NCI-H1930 (cell line): Measurements from ENCODE around the gene FBXL12.
"Not testable (repeated sequence)": the region's sequence is repeated elsewhere in the genome, so short reads cannot be mapped to it uniquely, and the experiment has no call there.

ENCODE experiments used
- DNase-seq, 2 experiments: peaks; one replicate each; lab custom pipeline; 2025; lab: John Stamatoyannopoulos, UW

Gene FBXL12

DNA sequence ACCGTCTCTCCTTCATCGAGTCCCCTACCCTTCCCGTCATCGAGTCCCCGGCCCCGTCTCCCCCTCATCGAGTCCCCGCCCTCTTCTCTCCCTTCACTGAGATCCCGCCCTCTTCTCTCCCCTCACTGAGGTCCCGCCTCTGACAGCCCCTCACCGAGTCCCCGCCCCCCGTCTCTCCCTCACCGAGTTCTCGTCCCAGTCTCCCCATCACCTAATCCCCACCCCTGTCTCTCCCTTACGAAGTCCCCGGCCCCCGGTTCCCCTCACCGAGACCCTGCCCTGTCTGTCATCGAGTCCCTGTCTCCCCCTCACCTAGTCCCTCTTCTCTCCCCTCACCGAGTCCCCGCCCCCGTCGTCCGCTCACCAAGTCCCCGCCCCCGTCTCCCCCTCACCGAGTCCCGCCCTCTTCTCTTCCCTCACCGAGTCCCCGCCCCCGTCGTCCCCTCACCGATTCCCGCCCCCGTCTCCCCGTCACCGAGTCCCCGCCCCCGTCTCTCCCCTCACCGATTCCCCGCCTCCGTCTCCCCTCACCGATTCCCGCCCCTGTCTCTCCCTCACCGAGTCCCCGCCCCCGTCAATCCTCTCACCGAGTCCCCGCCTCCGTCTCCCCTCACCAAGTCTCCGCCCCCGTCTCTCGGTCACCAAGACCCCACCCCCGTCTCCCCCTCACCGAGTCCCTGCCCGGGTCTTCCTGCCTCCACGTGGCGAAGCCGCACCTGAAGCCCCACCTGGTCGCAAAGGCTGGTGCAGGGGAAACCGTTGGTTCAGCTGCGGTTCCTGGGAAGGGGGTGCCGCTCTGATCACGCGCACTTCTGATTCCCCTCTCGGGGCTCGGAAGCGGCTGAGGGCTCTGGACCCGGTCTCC is 26.4 kb downstream of the FBXL12 start:
- DNase-seq: peak; percentile 81 to 94

DNA sequence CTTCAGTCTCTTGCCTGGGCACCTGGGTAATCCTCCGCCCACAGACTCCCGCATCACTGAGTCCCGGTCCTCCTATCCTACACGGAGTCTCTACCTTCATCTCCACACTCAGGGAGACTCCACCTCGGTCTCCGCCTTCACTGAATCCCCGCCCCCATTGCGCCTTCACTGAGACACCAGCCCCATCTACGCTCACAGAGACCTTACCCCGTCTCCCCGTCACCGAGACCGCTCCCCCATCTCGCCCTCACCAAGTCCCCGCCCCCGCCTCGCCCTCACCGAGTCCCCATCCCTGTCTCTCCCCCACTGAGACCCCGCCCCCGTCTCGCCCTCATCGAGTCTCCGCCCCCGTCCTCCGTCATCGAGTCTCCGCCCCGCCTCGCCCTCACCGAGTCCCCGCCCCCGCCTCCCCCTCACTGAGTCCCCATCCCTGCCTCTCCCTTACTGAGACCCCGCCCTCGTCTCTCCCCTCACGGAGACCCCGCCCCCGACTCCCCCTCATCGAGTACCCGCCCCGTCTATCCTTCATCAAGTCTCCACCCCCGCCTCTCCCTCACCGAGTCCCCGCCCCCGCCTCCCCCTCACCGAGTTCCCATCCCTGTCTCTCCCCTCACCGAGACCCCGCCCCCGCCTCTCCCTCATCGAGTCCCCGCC is 27.2 kb downstream of the FBXL12 start:
- peak; percentile 80 to 85 for DNase-seq

DNA sequence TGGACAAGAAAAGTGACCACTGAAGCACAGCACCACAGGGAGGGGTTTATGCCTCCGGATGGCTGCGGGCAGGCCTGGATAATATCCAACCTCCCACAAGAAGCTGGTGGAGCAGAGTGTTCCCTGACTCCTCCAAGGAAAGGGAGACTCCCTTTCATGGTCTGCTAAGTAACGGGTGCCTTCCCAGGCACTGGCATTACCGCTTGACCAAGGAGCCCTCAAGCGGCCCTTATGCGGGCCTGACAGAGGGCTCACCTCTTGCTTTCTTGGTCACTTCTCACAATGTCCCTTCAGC is 27.9 kb downstream of the FBXL12 start:
- DNase-seq: not testable (repeated sequence)

DNA sequence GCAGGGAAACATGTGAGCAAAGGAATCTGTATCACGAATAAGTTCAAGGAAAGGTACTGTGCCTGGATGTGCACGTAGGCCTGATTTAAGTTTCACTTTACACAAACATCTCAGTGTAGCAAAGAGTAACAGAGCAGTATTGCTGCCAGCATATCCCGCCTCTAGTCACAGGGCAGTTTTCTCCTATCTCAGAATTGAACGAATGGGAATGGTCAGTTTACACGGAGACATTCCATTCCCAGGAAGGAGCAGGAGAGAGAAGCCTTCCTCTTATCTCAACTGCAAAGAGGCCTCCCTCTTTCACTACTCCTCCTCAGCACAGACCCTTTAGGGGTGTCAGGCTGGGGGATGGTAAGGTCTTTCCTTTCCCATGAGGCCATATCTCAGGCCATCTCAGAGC is 29.3 kb downstream of the FBXL12 start:
- not testable (repeated sequence) for DNase-seq

DNA sequence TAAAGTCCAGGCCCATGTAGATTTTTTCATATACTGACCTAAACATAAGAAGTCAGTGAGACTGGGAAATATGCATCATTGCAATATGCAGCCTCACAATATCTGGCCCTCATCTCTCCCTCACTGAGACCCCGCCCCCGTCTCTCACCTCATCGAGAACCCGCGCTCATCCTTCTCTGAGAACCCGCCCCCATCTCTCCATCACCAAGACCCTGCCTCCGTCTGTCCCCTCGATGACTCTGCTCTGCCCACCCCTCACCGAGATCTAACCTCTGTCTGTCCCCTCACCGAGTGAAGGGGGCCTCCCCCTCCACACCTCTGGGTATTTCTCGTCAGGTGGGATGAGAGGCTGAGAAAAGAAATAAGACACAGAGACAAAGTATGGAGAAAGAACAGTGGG is 29.8 kb downstream of the FBXL12 start:
- DNase-seq: no peak

DNA sequence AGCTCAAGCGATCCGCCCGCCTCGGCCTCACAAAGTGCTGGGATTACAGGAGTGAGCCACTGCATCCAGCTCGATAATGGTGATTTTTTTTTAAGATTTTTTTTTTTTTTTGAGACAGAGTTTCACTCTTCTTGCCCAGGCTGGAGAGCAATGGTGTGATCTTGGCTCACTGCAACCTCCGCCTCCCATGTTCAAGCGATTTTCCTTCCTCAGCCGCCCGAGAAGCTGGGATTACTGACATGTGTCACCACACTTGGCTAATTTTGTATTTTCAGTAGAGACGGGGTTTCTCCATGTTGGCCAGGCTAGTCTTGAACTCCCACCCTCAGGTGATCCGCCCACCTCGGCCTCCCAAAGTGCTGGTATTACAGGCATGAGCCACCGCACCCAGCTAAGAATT is 30.3 kb downstream of the FBXL12 start:
- DNase-seq: not testable (repeated sequence)

DNA sequence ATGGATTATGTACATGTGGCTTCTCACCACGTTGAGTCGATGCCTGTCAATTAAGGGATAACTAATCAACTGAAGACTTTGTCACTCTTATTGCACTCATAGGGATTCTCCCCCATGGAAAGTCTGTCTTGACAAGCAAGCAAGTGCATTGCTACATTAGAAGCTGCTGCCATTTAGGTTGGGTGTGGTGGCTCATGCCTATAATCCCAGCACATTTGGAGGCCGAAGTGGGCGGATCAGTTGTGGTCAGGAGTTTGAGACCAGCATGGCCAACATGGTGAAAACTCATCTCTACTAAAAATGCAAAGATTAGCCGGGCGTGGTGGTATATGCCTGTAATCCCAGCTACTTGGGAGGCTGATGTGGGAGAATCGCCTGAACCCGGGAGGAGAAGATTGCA is 32.1 kb downstream of the FBXL12 start:
- DNase-seq: no peak

DNA sequence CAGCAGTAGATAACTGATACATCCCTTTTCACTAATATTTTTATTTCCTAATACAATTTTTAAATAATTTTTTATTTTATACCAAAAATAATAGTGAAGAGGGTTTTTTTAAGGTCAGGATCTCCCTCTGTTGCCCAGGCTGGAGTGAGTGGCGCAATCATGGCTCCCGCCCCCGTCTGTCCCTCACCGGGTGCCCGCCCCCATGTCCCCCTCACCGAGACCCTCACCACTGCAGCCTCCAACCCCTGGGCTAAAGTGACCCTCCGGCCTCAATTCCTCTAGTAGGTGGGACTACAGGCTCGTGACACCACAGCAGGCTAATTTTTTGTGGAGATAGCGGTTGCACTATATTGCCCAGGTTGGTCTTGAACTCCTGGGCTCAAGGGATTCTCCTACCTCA is 32.5 kb downstream of the FBXL12 start:
- DNase-seq: no peak

DNA sequence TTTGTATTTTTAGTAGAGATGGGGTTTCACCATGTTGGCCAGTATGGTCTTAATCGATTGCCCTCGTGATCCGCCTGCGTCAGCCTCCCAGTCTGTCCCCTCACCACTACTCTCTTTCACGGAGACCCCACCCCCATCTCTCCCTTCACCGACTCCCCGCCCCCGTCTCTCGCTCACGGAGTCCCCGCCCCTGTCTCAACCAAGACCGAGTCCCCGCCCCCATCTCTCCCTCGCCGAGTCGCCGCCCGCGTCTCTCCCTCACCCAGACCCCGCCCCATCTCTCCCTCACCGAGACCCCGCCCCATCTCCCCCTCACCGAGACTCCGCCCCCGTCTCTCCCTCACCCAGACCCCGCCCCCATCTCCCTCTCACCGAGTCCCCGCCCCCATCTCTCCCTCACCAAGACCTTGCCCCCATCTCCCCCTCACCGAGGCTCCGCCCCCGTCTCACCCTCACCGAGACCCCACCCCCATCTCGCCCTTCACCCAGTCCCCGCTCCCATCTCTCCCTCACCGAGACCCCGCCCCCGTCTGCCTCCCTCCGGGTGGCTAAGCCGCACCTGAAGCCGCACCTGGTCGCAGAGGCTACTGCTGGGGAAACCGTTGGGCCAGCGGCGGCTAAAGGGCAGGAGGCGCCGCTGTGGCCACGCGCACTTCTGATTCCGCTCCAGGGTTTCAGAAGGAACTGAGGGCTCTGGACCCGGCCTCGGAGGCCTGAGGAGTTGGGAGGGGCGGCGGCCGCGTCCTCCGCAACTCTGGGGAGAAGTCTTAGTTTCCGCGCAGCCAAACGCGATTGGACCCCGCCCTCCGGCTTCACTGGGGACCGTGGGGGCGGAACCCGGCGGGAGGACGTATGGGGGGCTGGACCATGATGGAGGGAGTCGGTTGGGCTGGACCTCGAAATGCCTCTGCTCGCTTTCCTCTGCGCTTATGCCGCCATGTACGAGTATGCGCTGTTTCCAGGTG is 33.2 kb downstream of the FBXL12 start:
- peak; percentile 97 for DNase-seq

DNA sequence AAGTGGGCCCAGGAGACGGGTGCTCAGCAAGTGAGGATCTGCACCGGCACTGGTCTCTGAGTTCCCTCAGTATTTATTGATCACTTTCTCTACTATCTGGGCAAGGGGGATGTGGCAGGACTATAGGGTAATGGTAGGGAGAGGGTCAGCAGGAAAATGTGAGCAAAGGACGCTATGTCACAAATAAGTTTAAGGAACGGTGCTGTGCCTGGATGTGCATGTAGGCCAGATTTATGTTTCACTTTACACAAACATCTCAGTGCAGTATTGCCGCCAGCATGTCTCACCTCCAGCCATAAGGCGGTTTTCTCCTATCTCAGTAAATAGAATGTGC is 34.7 kb downstream of the FBXL12 start:
- DNase-seq: not testable (repeated sequence)

DNA sequence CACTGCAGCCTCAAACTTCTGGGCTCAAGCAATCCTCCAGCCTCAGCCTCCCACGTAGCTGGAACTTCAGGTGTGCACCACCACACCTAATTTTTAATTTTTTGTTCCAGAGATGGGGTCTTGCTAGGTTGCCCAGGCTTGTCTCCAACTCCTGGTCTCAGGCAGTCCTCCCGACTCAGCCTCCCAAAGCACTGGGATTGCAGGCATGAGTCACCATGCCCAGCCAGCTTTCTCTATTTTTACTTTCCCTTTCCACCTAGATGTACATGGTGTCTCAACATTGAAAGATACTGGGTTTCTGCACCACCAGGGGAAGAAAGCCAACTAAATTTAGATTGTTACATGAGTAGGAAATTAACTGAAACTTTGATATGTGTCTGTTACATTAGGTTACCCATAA is 36.5 kb downstream of the FBXL12 start:
- DNase-seq: no peak

DNA sequence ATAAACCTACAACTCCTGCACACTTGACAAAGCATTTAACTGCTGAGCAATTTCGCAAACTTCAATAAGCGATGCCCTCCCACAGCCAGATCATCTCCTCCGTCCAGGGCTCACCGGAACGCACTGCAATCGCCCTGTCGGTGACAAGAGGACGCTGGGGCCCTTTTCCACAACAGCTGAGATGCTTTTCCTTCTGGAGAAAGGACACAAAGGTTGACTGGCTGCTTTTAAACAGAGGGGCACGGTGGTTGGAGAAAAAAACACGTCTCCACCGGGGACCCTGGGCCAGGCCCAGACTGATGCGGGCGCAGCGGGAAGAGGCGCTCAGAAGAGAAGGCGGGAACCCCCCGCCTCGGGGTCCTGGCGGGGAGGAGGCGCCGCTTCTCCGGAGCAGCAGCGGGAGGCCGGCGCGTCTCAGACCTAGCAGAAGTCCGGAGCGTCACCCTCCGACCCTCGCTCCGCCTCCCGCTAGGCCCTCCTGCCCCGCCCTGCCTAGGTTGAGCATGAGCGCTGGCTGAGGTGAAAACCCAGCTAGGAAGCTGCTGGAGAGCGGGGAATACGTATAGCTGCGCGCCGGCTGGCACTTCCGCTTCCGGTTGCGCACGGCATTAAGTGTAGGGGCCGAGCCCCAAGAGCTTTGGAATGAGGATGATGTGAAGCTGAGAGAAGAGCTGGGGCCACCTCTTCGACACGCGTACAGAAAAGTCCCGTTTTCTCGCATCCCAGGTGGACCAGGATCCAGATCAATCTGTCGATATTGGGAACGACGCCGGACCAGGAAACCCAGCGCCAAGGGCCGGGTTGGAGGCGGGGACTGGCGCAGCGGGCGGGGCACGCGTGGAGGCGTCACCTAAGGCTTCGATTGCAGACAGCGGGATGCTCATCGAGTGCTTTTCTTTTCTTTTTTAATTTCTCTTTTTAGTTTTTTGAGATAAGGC is 50.4 kb downstream of the FBXL12 start, which contains the start of gene ZNF846:
ZNF846 (minus strand) TSS at position 564 of the 938 bp plus-strand sequence. CDS start 3,788 bp downstream, outside the sequence.
- DNase-seq: peak; percentile 88 to 89
